ENCODE data around the gene TFDP2.
"Not testable (repeated sequence)": the region's sequence is repeated elsewhere in the genome, so short reads cannot be mapped to it uniquely, and the experiment has no call there.

Gene TFDP2

GRCh38 chr3:142019794-142020320, 129.5 kb downstream of the TFDP2 start:
- no peak for DNase-seq (ENCODE audit: low read depth in 2 of 2)

- no peak for DNase-seq (ENCODE audit: low read depth in 2 of 2)
Observed at GRCh38 chr3:142013993-142014392, 135.4 kb downstream of the TFDP2 start.

GRCh38 chr3:142013326-142013980, 135.9 kb downstream of the TFDP2 start:
- DNase-seq (ENCODE audit: low read depth in 2 of 2) = no peak

- DNase-seq (ENCODE audit: low read depth in 2 of 2) = no peak
Observed at GRCh38 chr3:142009029-142009428, 140.3 kb downstream of the TFDP2 start.

GRCh38 chr3:142007710-142008399, 141.5 kb downstream of the TFDP2 start:
- no peak for DNase-seq (ENCODE audit: low read depth in 2 of 2)

- DNase-seq (ENCODE audit: low read depth in 2 of 2) = not testable (repeated sequence)
Observed at GRCh38 chr3:142004957-142005356, 144.4 kb downstream of the TFDP2 start.

GRCh38 chr3:142004025-142004424, 145.3 kb downstream of the TFDP2 start:
- DNase-seq (ENCODE audit: low read depth in 2 of 2) = no peak

GRCh38 chr3:142003291-142003690, 146.1 kb downstream of the TFDP2 start:
- DNase-seq (ENCODE audit: low read depth in 2 of 2) = no peak

- no peak for DNase-seq (ENCODE audit: low read depth in 2 of 2)
Observed at GRCh38 chr3:142000325-142000870, 148.9 kb downstream of the TFDP2 start.

- no peak for DNase-seq (ENCODE audit: low read depth in 2 of 2)
Observed at GRCh38 chr3:141998669-141999290, 150.6 kb downstream of the TFDP2 start.

- no peak for DNase-seq (ENCODE audit: low read depth in 2 of 2)
Observed at GRCh38 chr3:141996437-141996836, 152.9 kb downstream of the TFDP2 start.

- no peak for DNase-seq (ENCODE audit: low read depth in 2 of 2)
Observed at GRCh38 chr3:141994856-141995255, 154.5 kb downstream of the TFDP2 start.

GRCh38 chr3:141992512-141992911, 156.8 kb downstream of the TFDP2 start:
- DNase-seq (ENCODE audit: low read depth in 2 of 2) = no peak

- DNase-seq (ENCODE audit: low read depth in 2 of 2) = no peak
Observed at GRCh38 chr3:141986548-141987107, 162.7 kb downstream of the TFDP2 start.

- no peak for DNase-seq (ENCODE audit: low read depth in 2 of 2)
Observed at GRCh38 chr3:141981084-141981483, 168.3 kb downstream of the TFDP2 start.

- no peak for DNase-seq (ENCODE audit: low read depth in 2 of 2)
Observed at GRCh38 chr3:141979050-141979671, 170.2 kb downstream of the TFDP2 start.

GRCh38 chr3:141974777-141975176, 174.6 kb downstream of the TFDP2 start:
- DNase-seq (ENCODE audit: low read depth in 2 of 2) = not testable (repeated sequence)

- DNase-seq (ENCODE audit: low read depth in 2 of 2) = no peak
Observed at GRCh38 chr3:141972399-141972798, 176.9 kb downstream of the TFDP2 start.

- no peak for DNase-seq (ENCODE audit: low read depth in 2 of 2)
Observed at GRCh38 chr3:141971571-141971970, 177.8 kb downstream of the TFDP2 start.

GRCh38 chr3:141969711-141970110, 179.6 kb downstream of the TFDP2 start:
- no peak for DNase-seq (ENCODE audit: low read depth in 2 of 2)

GRCh38 chr3:141965471-141965870, 183.9 kb downstream of the TFDP2 start:
- DNase-seq (ENCODE audit: low read depth in 2 of 2) = no peak

GRCh38 chr3:141963301-141963700, 186.0 kb downstream of the TFDP2 start:
- no peak for DNase-seq (ENCODE audit: low read depth in 2 of 2)
